Measurements from ENCODE around the gene CLDN7.

The CLDN7 gene

GRCh38 chr17:7285679-7286078 is 23.4 kb upstream of the CLDN7 start:
- no peak for DNase-seq (ENCODE audit: low read depth)

- no peak for DNase-seq (ENCODE audit: low read depth)
Observed at GRCh38 chr17:7284911-7285310, 22.6 kb upstream of the CLDN7 start.

- no peak for DNase-seq (ENCODE audit: low read depth)
Observed at GRCh38 chr17:7283471-7284216, 21.4 kb upstream of the CLDN7 start.

GRCh38 chr17:7282752-7283321 is 20.6 kb upstream of the CLDN7 start:
- no peak for DNase-seq (ENCODE audit: low read depth)

- DNase-seq (ENCODE audit: low read depth) = no peak
Observed at GRCh38 chr17:7281953-7282751, 19.9 kb upstream of the CLDN7 start.

GRCh38 chr17:7281074-7281952 is 19.0 kb upstream of the CLDN7 start, which contains the start of gene SLC2A4:
TSS of gene SLC2A4 (plus strand) at chr17:7281718. CDS start at chr17:7281935, 217 bp downstream.
- DNase-seq (ENCODE audit: low read depth) = peak; percentile 84

- peak; percentile 65 for DNase-seq (ENCODE audit: low read depth)
Observed at GRCh38 chr17:7280519-7281073, 18.3 kb upstream of the CLDN7 start.

- DNase-seq (ENCODE audit: low read depth) = no peak
Observed at GRCh38 chr17:7279448-7279847, 17.2 kb upstream of the CLDN7 start.

GRCh38 chr17:7266784-7267183 is 4.5 kb upstream of the CLDN7 start:
- DNase-seq (ENCODE audit: low read depth) = no peak

GRCh38 chr17:7263801-7264078 is 1.5 kb upstream of the CLDN7 start:
- no peak for DNase-seq (ENCODE audit: low read depth)

GRCh38 chr17:7262935-7263800 is 890 bp upstream of the CLDN7 start:
- DNase-seq (ENCODE audit: low read depth) = no peak

- DNase-seq (ENCODE audit: low read depth) = no peak
Observed at GRCh38 chr17:7261379-7262191, 693 bp downstream of the CLDN7 start.

GRCh38 chr17:7260651-7261378 is 1.5 kb downstream of the CLDN7 start:
- no peak for DNase-seq (ENCODE audit: low read depth)

GRCh38 chr17:7260151-7260550 is 2.1 kb downstream of the CLDN7 start:
- no peak for DNase-seq (ENCODE audit: low read depth)

GRCh38 chr17:7259555-7259889 is 2.8 kb downstream of the CLDN7 start:
- no peak for DNase-seq (ENCODE audit: low read depth)

GRCh38 chr17:7258731-7259554 is 3.3 kb downstream of the CLDN7 start:
- no peak for DNase-seq (ENCODE audit: low read depth)

- DNase-seq (ENCODE audit: low read depth) = no peak
Observed at GRCh38 chr17:7256766-7257456, 5.4 kb downstream of the CLDN7 start.

- no peak for DNase-seq (ENCODE audit: low read depth)
Observed at GRCh38 chr17:7254511-7254910, 7.8 kb downstream of the CLDN7 start.

All from stimulated activated CD8-positive, alpha-beta memory T cell treated with anti-CD3 and anti-CD28 coated beads, Interleukin-7, amount 100 ng/mL, for 24 hours (primary cell).